Measurements from ENCODE around the gene SLC39A9.
"Not testable (repeated sequence)": the region's sequence is repeated elsewhere in the genome, so short reads cannot be mapped to it uniquely, and the experiment has no call there.

SLC39A9 gene

DNA sequence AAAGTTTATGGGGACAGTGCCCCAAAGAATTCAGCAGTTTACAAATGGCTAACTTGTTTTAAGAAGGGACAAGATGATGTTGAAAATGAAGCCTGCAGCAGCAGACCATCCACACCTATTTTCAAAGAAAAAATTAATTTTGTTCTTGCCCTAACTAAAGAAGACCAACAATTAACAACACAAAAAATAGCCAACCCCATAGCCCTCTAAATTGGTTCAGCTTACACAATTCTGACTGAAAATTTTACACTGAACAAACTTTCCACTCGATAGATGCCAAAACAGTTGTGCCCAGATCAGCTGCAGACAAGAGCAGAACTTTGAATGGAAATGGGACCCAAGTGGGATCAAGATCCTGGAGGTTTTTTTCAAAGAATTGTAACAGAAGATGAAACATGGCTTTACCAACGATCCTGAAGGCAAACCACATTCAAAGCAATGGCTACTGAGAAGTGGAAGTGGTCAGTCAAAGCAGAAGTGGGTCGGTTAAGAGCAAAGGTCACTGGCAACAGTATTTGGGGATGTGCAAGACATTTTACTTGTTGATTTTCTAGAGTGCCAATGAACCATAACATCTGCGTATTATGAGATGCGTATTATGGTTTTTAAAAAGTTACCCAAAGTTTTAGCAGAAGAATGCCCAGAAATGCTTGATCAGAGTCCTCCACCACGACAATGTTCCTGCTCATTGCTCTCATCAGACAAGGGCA is 30.0 kb downstream of the SLC39A9 start:
- DNase-seq, result no peak

DNA sequence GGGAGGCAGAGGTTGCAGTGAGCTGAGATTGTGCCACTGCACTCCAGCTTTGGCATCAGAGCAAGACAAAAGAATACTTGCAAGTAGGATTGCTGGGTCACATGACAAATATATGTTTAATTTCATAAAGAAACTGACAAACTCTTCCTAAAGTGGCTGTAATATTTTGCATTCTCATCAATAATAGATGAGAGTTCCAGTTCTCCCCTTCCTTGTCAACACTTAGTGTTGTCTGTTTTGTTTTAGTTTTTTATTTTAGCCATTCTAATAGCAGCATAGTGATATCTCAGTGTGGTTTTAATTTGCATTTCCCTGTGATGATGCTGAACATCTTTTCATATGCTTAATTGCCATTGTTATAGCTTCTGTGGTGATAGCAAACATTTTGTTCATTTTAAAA is 31.2 kb downstream of the SLC39A9 start:
- DNase-seq, result no peak

GRCh38 chr14:69430306-69430939 is 31.9 kb downstream of the SLC39A9 start:
- DNase-seq, result no peak

DNA sequence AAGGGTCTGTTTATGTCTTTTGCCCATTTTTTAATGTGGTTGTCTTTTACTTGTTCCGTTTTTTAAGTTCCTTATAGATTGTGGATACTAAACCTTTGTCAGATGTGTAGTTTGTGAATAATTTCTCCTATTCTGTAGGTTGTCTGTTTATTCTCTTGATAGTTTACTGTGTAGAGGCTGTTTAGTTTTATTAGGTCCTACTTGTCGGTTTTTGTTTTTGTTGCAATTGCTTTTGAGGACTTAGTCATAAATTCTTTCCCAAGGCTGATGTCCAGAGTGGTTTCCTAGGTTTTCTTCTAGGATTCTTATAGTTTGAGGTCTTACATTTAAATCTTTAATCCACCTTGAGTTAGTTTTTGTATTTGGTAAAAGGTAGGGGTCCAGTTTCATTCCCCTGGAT is 33.9 kb downstream of the SLC39A9 start:
- no peak for DNase-seq

- no peak for DNase-seq
These were observed 41.2 kb downstream of the SLC39A9 start for GRCh38 chr14:69439521-69440270.

- no peak for DNase-seq
These were observed 43.5 kb downstream of the SLC39A9 start for GRCh38 chr14:69441948-69442347.

- no peak for DNase-seq
These were observed 44.9 kb downstream of the SLC39A9 start for GRCh38 chr14:69443296-69443805.

- no peak for DNase-seq
These were observed 50.7 kb downstream of the SLC39A9 start for GRCh38 chr14:69449216-69449615.

GRCh38 chr14:69451941-69452340 is 53.4 kb downstream of the SLC39A9 start:
- DNase-seq, result no peak

DNA sequence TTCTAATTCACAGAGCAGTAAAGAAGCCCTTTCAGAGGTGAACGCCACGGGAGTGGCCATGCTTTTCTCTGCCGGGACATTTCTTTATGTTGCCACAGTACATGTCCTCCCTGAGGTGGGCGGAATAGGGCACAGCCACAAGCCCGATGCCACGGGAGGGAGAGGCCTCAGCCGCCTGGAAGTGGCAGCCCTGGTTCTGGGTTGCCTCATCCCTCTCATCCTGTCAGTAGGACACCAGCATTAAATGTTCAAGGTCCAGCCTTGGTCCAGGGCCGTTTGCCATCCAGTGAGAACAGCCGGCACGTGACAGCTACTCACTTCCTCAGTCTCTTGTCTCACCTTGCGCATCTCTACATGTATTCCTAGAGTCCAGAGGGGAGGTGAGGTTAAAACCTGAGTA is 59.9 kb downstream of the SLC39A9 start:
- DNase-seq, result no peak

DNA sequence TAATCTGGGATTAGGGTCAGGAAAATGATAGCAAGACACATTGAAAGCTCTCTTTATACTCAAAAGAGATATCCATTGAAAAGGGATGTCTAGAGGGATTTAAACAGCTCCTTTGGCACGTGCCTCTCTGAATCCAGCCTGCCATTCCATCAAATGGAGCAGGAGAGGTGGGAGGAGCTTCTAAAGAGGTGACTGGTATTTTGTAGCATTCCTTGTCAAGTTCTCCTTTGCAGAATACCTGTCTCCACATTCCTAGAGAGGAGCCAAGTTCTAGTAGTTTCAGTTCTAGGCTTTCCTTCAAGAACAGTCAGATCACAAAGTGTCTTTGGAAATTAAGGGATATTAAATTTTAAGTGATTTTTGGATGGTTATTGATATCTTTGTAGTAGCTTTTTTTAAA is 60.6 kb downstream of the SLC39A9 start:
- DNase-seq, result no peak

GRCh38 chr14:69460093-69460701 is 61.7 kb downstream of the SLC39A9 start:
- peak; percentile 3 for DNase-seq

GRCh38 chr14:69464379-69464778 is 65.9 kb downstream of the SLC39A9 start:
- no peak for DNase-seq

DNA sequence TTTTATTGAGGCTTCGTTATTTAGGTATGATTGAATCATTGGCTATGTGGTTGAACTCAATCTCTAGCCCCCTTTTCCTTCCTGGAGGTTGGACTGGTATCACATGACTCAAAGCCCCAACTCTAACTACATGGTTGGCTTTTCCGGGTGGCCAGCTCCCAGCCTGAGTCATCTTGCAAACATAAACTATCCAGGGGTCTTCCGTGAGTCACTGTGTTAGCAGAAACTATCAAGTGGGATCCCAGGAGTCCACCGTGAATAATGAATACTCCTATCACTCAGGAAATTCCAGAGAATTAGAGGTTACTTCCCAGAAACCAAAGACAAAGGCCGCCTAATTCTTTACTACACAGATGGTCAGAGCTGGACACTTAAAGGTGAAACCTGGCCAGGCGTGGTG is 66.3 kb downstream of the SLC39A9 start:
- no peak for DNase-seq

DNA sequence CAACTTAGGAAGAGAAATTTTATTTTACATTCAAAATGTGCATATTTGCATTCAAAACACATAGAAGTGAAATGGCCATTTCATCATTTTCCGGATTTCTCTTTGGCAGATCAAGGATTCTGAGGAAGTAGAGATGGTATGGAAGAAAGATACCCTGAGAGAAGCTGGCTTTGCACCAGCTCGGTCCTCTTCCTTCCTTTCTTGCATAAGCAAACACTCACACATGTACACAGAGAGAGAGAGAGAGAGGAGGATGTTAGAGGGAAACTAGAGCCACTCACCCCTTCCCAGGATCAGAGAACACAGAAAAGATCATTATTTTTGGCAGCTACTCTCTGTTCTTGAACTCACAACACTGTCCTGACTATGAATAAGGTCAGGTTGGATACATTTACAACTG is 70.5 kb downstream of the SLC39A9 start:
- DNase-seq, result no peak

DNA sequence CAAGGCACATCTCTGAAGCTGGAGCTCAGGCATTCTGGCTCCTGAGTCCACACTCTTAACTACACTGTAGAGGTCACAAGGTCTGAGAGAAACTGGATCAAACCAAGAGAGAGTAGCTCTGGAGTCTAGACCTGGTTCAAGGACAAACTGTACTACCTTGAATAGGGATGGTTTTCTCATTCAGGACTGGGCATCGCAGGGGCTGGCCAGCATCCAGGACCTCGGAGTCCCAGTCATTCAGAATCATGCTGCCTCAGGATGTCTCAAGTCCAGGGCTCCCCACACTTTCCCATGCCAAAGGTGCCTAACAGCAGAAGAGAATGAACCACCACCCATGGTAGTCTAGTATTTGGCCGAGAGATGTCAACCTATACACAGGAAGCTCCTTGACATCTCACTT is 72.9 kb downstream of the SLC39A9 start:
- DNase-seq, result no peak

GRCh38 chr14:69471916-69472315 is 73.4 kb downstream of the SLC39A9 start:
- no peak for DNase-seq

GRCh38 chr14:69473260-69473659 is 74.8 kb downstream of the SLC39A9 start:
- no peak for DNase-seq

- DNase-seq, result no peak
These were observed 75.5 kb downstream of the SLC39A9 start for GRCh38 chr14:69473946-69474345.

DNA sequence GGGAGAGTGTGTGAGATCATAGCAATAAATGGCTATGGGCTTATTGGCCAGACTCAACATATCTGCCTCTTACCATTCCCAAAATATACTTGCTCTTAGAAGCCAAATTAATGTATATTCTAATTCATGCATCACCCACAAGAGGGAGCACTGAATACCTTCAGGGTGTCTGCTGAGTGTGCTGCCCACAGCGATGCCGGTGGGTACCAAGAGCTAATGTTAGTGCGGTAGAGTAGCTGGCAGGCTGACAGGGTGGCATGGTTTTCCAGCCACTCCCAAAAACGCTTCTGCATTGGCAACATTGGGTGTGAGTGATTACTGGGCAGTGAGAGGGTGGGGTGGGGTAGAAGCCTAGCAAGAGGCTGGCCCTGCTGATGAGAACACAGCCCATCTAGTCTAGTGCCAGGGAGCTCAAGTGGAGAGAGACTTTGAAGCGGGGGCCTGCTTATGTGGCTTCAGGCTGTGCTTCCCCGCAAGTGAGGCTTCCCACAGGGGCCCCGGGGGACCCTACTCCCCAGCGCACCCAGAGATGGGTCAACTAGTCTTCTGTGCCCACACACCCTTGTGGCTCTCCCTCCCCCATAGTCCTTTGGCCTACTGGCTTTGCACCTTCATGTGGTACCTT is 76.8 kb downstream of the SLC39A9 start:
- no peak for DNase-seq

GRCh38 chr14:69476824-69477450 is 78.4 kb downstream of the SLC39A9 start:
- not testable (repeated sequence) for DNase-seq

DNA sequence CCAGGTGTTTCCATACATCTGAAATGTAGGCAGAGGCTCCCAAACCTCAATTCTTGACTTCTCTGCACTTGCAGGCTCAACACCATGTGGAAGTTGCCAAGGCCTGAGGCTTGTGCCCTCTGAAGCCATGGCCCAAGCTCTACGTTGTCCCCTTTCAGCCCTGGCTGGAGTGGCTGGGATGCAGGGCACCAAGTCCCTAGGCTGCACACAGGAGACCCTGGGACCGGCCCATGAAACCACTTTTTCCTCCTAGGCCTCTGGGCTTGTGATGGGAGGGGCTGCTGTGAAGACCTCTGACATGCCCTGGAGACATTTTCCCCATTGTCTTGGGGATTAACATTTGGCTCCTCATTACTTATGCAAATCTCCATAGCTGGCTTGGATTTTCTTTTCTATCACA is 79.6 kb downstream of the SLC39A9 start:
- DNase-seq, result not testable (repeated sequence)

All from effector CD8-positive, alpha-beta T cell (primary cell).